Measurements from ENCODE around the gene AGAP1.
A peak's percentile ranks its signal among the peaks of the same experiment; 100 is the strongest.
"Not testable (repeated sequence)": the region's sequence is repeated elsewhere in the genome, so short reads cannot be mapped to it uniquely, and the experiment has no call there.

Gene AGAP1

DNA sequence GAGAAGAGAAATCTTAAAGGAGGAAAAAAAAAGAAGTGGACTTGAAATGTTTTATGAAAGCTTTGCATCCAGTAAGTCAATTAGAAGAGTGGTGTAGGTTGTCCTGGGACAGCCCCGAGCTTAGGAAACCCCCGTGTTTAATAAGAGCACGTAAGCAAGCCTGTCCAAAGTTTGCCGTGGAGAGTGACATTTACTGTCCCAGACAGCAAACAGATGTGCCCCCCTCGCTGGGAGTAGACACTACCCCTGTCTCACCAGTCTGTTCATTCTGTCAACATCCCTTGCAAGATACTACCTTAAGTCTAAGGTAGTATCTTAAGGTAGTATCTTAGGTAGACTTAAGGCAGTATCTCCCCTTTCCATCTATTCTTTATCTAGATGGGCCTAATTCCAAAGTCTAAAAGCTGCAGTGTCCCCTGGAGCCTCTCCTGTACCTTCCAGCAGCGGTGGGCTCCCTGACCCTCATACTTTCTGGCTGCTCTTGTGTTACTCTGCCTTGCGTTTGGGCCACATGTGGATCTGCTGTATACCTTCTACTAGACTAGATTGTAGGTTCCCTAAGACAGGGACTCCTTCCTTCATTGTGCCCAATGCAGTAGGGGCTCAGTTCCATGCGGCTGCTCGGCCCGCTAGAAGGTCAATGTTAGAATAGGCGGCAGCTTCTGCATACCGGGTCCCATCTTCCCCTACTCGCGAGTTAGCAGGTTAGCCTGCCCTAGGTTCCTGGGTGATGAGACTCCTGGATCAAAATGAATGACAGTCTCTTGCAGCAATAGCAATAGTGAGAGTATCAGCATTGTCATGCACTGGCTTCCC is 430.2 kb downstream of the AGAP1 start:
- no peak for DNase-seq (ENCODE audit: low spot score)

DNA sequence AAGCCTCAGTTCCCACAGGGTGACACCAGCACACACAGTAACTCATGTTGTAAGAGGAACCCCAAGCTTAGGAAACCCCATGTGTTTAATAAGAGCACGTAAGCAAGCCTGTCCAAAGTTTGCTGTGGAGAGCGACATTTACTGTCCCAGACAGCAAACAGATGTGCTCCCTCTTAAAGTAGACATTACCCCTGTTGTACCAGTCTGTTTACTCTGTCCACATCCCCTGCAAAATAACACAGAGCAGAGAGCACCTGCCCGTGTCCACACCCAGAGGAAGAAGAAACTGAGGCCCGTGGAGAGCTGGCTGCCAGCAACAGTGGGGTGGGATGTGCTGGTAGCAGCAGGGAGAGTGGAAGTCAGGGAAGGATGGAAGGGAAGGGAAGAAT is 430.8 kb downstream of the AGAP1 start:
- DNase-seq (ENCODE audit: low spot score): no peak

DNA sequence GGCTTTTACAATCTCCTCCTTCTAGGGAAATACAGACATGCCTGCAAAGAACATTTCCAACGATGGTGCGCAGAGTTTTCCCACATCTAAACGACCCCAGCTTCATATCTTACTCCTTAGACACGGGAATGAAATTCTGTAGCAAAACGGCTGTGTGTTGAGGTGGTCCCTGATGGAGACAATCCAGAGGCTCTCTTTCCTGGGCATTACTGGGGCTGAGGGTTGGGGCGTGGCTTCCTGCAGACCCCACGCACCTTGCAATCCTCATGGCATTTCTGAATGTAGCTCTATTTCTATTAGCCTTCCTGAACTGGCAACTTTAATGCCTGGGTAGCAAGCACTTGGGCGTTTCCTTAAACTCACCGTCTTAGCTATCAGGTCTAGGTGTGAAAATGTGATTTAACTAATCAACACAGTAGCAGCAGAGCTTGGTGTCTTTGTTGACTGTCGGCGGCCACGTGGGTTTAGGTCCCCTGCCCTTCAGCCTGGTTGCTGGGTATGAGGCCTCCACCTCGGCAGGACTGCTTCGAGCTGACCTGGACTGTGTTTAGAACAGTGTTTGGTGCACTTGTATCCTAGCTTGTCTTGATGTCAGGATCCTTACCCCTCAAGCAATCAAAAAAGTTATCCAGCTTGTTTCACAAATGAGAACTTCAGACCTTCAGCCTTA is 431.5 kb downstream of the AGAP1 start:
- no peak for DNase-seq (ENCODE audit: low spot score)

DNA sequence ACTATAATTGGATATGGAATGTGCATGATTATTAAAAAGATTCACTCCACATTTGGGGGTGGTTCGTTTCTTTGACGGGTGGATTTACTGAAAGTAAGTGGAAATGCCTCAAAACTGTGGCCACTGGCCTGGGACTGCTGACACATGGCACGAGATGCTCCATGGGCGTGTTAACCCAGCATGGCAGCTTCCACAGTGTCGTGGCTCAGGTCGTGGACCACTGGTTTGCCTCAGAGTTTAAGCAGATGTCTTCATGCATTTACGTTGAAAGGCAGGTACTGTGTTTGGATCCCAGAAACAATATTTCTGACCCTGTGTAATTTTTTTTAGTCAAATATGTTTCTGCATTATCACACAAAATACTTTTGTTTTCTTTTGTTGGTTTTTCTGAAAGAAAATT is 432.4 kb downstream of the AGAP1 start:
- no peak for DNase-seq (ENCODE audit: low spot score)

DNA sequence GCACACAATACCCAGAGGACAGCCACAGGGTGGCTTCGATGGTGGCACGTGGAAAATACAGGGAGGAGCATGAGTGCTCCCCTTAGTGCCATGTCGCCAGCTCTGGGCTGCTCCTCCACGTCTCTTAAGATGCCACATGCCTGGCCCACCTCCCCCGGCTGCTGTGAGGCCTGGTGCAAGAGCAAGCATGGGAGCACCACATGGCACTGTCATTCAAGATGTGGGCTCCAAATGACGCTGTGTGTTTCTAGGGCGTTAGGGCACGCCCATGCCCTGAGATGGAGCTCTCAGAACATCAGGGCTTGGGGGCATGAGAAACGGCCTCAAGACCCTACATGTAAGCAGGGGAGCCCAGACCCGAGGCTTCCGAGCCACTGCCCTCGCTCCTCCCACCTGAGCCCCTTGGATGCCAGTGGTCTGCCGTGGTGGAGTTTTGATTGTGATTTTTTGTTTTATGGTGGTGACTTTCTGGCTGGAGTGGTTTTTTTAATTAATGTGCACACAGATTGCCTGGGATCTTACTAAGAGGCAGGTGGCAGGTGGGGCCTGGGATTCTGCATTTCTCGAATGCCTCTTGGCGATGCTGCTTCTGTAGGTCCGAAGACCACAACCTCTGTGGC is 435.0 kb downstream of the AGAP1 start:
- no peak for DNase-seq (ENCODE audit: low spot score)

DNA sequence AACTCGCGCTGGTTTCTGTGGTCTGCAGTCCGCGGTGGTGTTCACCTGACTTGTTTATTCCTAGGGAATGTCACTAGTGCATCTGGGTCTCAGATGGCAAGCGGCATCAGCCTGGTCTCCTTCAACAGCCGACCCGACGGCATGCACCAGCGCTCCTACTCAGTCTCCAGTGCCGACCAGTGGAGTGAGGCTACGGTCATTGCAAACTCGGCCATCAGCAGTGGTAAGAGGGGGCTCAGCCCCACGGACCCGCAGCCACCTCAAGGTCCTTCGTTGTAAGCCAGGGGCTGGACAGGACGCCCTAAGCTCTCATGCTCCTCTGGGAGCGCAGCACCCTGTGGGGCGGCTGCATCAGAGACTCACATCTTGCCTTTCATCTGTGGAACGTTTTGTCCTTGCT is 436.9 kb downstream of the AGAP1 start:
- DNase-seq (ENCODE audit: low spot score): no peak

DNA sequence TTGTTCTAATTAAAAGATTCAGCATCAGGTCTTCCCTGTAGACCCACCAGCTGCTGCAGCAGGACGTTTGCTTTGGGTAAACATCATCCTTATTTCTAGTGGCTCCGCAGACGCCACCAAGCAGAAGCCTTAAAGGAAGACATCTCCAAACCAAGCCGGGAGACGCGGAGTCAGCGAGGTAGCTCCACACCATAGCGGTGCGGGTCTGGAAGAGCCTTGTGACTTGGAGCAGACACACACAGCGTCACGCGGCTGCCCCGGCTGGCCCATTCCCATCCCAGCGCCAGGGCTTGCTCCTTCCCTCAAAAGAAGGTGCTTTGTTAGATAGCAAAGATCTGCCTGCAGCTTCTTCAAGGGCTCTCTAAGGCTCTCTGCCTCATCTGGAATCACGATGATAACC is 437.8 kb downstream of the AGAP1 start:
- DNase-seq (ENCODE audit: low spot score): no peak

DNA sequence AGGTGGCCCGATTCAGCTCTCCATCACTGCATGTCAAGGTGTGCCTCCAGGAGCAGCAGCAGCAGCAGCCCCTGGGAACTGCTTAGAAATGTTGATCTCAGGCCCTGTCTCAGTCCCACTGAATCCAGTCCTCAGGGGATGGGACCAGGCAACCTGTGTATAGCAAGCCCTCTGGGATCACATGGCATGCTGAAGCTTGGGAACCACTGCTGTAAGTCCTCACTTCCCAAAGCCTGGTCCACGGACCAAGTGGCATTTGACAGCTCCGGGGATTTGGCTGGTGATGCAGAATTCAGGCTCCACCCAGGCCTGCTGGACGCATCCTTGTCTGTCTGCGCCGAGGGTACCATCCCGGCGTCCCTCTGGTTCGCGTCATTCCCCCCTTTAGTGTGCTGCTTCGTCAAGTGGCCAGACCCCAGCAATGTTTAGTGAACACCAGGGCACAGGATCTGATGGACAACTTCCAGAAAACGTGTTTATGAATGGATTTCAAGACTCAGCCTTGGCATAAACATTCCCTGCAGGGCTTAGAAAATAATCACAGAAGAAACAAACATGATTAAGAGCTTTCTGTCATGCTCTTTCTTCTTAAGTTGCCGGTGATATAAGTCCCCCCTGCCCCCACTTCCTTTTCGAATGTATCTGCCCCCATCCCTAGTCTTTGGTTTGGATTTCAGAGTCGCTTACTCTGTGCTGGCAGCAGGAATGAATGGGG is 440.4 kb downstream of the AGAP1 start:
- DNase-seq (ENCODE audit: low spot score): no peak

DNA sequence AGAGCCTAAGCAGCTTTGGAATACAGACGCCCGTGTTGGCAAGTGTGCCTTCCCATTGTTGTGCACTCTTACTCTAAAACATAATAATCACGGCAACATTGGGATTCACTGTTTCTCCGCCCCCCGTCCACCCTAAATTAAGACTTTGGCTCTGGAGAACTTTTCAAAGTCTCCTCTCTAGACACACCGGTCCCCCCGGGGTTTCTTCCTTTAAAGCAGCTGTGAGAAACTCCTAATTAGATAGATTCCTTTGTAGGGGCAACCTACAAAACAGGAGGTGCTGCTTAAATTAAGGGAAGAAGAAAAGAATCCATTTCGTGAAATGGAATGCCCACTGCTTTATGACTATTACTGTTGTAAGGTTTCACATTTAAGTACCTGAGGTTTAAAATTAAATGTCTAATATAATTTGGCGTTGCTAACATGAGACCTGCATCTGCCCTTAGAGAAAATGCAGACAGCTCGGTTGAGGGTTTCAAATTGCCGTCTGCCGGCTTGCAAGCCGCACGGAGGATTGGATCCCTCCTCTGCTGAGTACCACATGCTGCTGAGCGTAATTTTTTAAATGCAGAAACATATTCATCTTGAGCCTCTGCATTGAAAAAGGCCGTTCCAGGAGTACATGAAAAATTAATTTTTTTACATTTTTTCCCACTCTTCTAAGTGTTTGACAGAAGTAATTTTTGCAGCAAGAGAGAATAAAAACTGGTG is 441.1 kb downstream of the AGAP1 start:
- no peak for DNase-seq (ENCODE audit: low spot score)

DNA sequence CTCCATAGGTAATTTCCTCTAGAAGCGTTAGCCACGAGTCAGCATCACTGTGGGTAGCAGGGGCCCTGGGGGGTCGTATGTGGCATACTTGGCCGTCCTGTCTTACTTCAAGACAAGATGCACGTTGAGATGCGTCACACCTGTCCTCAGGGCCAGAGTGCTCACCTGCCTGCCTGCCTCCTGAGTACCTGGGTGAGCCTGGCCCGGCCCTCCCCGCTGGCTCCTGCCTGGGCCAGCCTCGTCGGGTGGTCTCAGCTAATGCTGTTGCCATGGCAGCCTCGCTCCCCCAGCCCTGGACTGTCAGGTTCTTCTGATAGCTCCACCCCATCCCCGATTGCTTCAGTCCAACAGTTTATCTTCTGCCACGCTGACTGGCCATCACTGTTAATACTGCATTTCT is 441.9 kb downstream of the AGAP1 start:
- DNase-seq (ENCODE audit: low spot score): no peak

DNA sequence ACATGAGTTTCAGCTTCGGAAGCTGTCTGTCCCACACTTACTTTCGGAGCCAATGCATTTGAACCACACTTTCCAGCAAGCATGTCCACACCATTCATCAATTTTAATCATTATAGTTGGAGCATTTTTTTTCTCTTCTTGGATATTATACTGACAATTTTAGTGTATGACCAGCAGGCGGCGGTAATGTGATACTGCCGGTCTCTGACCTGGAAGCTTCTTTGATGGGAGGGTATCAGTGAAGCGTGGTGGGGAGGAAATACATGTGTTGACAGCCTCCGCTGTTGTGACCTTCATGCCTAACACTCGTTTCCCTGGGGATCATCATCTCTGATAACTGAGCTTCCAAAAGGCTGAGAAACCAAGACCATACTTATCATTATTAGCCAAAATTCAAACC is 442.6 kb downstream of the AGAP1 start:
- DNase-seq (ENCODE audit: low spot score): no peak

DNA sequence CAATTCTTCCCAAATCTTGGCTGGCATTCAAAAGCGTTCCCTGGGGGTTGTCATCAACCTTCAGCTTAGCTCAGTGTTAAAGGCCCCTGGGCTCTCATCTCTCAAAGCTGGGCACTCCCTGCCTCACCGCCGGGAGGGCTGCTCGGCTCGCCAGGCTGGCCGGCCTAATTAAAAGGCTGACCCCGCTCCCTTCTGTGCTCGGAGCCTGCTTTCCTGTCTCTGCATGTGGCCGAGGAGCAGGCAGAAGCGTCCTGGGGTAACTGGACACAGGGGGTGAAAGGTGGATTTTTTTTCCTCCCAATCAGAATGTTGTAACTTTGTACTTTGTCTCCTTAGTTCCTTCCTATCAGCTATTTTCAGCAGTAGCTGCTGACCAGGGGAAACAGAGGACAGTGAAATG is 443.2 kb downstream of the AGAP1 start:
- no peak for DNase-seq (ENCODE audit: low spot score)

DNA sequence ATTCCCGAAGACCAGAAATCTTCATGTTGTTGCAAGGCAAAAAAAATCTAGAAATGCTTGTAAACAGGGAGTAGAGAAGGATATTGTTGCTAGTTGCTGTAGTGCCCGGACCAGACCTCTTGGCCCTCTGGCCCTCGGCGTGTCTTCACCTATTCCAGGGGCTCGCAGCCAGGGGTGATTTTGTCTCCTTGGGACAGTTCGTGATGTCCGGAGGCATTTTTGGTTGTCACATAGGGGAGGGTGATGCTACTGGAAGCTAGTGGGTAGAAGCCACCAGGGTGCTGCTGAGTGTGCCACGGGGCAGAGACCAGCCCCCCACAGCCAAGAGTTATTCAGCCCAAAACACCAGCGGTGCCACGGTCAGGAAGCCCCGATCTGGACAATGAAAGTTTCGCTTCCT is 443.7 kb downstream of the AGAP1 start:
- no peak for DNase-seq (ENCODE audit: low spot score)

DNA sequence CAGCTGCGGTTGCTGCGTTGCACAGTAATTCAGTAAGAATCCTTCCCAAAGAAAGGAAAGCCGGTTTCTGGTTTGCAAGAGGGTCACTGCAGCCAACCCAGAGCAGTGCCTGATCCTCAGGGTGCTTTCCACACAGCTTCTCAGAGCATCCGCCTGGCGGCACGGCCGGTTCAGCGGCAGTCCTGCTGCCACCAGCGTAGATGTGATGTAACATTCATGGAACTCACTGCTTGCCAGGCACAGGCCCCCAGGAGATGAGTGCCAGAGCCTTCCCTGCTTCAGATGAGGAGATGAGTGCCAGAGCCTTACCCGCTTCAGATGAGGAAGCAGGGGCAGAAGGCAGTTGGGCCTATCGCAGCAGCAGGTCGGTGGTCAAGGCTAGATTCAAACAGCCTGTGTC is 444.1 kb downstream of the AGAP1 start:
- DNase-seq (ENCODE audit: low spot score): no peak

DNA sequence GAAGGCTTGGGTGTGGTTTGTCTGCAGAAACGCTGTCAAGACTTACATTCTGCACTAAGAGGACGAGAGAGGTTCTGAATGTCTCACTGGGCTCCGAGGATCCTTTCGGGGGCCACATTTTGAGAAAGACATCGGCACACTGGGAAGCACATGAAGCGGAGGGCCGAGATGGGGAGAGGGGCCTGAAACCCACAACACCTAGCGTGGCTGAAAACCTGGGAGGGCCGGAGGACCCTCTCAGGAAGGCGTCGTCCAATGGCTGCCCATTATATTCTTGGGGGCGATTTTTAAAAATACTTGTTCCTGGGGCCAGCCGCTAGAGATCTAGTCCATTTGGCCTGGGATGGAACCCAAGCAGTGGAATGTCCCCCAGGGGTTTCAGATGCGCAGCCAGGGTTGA is 444.8 kb downstream of the AGAP1 start:
- DNase-seq (ENCODE audit: low spot score): no peak

DNA sequence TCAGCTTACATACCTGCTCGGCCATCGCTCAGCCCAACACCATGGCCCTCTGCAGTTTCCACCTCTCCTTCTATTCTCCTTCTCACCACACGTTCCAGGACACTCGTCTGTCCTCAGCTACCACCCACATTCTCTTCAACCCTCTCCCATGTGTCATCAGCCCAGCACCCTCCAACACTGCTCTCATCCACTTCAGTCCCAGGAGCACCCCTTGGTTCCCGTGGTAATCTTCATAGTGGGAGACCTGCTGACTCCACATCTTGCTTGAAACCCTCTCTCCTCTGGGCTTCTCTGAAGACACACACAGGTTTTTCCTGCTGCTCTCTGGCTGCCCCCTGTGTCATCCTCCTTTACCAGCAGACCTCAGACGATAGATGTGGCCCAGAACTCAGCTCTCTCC is 445.6 kb downstream of the AGAP1 start:
- DNase-seq (ENCODE audit: low spot score): peak; percentile 32

DNA sequence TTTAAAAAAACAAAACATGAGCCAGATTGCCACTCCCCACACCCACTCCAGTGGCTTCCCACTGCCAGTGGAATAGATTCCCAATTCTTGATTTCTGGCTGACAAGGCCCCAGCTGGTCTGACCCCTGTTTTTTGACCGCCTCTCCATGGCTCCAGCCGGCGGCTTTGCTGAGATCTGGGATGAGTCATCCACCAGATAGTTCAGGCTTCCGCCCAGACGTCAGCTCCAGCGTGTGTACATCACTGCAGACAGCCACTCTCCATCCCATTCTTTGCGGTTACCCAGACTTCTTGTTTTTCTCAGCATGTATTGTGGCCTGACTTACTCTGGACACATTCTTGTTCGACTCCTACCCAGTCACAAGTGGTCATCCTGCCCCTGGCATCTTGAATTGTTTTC is 446.5 kb downstream of the AGAP1 start:
- peak; percentile 97 for DNase-seq (ENCODE audit: low spot score)

DNA sequence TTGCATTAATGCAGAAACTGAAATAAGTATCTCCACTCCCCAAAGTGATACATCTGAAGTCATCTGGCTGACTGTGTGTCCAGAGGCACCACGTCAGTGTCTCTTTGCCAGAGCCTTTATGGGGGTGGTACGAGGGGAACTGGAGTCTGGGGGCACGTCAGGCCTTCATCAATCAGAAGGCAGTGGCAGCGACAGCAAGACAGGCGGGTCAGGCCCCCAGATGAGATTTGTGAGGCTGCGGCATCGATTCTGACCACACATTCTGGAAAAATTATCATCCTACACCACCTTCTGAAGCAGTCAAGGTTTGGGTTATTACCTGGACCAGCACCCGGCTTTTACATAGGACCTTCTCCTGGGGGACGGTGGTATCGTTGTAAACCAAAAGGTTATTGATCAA is 450.7 kb downstream of the AGAP1 start:
- no peak for DNase-seq (ENCODE audit: low spot score)

DNA sequence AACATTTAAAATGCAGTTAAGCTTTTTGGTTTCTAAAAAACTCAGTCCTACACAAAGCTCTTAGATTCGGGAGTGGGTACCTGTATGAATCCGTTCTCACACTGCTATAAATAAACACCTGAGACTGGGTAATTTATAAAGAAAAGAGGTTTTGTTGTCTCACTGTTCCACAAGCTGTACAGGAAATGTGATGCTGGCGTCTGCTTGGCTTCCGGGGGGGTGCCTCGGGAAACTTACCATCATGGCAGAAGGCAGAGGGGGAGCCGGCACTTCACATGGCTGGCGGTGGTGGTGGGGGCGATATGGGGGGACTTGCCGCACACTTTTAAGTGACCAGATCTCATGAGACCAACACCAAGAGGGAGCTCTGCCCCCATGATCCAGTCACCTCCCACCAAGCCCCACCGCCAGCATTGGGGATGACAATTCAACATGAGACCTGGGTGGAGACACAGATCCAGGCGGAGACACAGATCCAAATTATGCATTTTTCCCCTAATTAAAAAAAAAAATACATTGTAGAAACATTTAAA is 451.8 kb downstream of the AGAP1 start:
- DNase-seq (ENCODE audit: low spot score): no peak

DNA sequence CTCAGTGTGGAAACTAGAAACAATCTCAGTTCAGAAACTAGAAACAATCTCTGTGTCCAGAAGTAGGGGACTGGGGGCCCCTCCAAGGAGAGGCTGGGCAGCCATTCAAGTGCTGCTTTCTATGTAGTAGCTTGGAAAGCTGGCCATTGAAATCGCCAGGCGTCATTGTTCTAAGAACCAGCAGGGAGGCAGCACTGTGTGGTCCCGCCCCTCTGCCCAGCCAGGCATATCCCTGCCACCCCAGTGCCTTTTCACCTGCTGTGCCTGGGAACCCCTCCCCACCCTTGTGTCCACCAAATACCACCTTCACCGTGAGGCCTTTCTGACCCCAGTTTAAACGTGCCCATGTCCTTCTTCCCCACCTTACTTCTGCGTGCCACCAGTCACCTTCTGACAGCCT is 452.7 kb downstream of the AGAP1 start:
- DNase-seq (ENCODE audit: low spot score): no peak

DNA sequence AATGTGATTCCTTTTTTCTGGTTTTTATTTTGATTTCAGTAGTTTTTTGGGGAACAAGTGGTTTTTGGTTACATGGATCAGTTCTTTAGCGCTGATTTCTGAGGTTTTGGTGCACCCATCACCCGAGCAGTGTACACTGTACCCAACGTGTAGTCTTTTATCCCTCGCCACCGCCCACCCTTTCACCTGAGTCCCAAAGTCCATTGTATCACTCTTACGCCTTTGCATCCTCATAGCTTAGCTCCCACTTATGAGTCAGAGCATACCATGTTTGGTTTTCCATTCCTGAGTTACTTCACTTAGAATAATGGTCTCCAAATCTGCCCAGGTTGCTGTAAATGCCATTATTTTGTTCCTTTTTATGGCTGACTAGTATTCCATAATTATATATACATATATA is 453.2 kb downstream of the AGAP1 start:
- not testable (repeated sequence) for DNase-seq (ENCODE audit: low spot score)

All from hepatic stellate cell (primary cell).